ENCODE results near the gene IGF2BP2. TPM values are rescaled to one million over a fixed set of nuclear protein-coding genes. Genes with fewer than 3 reads are reported as not detected.

Gene IGF2BP2
- total RNA-seq, 1 donor from 2014 or later = 101 TPM

DNA sequence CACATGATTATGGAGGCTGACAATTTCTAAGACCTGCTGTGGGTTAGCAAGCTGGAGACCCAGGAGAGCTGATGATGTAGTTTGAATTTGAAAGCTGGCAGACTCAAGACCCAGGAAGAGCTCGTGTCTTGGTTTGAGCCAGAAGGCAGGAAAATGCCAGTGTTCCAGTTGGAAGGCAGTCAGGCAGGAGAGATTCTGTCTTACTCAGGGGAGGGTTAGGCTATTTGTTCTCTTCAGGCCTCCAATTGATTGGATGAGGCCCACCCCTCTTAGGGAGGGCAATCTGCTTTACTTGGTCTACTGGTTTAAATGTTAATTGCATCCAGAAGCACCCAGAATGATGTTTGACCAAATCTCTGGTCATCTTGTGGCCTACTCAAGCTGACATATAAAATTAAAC is 40.4 kb upstream of the IGF2BP2 start:
- H3K4me1 Mint-ChIP-seq (ENCODE audit: unreplicated experiment) = no peaks in the 10 kb centered on the region
- no peak overlapping the region for H3K27ac Mint-ChIP-seq (ENCODE audit: unreplicated experiment)
- H3K27me3 Mint-ChIP-seq (ENCODE audit: unreplicated experiment) = peaks cover 13% of the 10 kb centered on the region
- TF ChIP-seq, protein P1, sequence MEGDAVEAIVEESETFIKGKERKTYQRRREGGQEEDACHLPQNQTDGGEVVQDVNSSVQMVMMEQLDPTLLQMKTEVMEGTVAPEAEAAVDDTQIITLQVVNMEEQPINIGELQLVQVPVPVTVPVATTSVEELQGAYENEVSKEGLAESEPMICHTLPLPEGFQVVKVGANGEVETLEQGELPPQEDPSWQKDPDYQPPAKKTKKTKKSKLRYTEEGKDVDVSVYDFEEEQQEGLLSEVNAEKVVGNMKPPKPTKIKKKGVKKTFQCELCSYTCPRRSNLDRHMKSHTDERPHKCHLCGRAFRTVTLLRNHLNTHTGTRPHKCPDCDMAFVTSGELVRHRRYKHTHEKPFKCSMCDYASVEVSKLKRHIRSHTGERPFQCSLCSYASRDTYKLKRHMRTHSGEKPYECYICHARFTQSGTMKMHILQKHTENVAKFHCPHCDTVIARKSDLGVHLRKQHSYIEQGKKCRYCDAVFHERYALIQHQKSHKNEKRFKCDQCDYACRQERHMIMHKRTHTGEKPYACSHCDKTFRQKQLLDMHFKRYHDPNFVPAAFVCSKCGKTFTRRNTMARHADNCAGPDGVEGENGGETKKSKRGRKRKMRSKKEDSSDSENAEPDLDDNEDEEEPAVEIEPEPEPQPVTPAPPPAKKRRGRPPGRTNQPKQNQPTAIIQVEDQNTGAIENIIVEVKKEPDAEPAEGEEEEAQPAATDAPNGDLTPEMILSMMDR (IDR thresholded peaks at IDR 0.05) = no peak
- peaks cover 5% of the 10 kb centered on the region for H3K9me3 Mint-ChIP-seq (ENCODE audit: unreplicated experiment)
- H3K4me3 Mint-ChIP-seq (ENCODE audit: unreplicated experiment) = no peak overlapping the region
- H3K36me3 Mint-ChIP-seq (ENCODE audit: unreplicated experiment) = peaks cover 3% of the 10 kb centered on the region
- no peak for DNase-seq (ENCODE audit: extremely low spot score, unreplicated experiment)

DNA sequence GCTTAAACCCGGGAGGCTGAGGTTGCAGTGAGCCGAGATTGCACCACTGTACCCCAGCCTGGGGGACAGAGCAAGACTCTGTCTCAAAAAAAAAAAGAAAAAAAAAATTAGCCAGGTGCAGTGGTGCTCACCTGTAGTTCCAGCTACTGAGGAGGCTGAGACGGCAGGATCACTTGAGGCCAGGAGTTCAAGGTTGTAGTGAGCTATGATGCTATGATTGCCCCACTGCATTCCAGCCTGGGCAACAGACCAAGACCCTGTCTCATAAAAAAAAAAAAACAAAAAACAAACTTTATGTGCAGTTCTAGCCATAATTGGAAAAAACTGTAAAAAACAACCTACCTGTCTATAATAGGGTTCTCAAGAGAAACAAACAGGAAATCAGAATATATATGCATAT is 39.9 kb upstream of the IGF2BP2 start:
- Mint-ChIP-seq H3K4me3 (ENCODE audit: unreplicated experiment) (no peak overlapping the region), H3K27ac (ENCODE audit: unreplicated experiment) (no peak overlapping the region), H3K36me3 (ENCODE audit: unreplicated experiment) (peaks cover 3% of the 10 kb centered on the region), H3K27me3 (ENCODE audit: unreplicated experiment) (peaks cover 13% of the 10 kb centered on the region), H3K4me1 (ENCODE audit: unreplicated experiment) (no peaks in the 10 kb centered on the region), H3K9me3 (ENCODE audit: unreplicated experiment) (peaks cover 5% of the 10 kb centered on the region)
- TF ChIP-seq, protein P1 (IDR thresholded peaks at IDR 0.05) = no peak
- DNase-seq (ENCODE audit: extremely low spot score, unreplicated experiment) = no peak

DNA sequence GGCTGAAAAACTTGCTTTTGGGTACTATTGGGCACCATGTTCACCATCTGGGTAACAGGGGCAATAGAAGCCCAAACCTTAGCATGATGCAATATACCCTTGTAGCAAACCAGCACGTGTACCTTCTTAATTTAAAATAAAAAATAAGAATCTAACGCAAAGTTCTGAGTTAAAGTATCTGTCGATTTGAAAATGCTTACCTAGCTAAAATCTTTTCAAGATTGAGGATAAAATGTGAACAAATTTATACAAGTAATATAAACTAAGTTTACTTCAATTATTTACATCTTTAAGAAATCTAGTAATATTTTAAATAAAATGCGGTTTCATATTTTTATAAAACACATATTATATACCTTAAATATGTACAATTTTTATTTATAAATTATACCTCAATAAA is 38.1 kb upstream of the IGF2BP2 start:
- Mint-ChIP-seq H3K4me3 (ENCODE audit: unreplicated experiment) (no peak overlapping the region), H3K9me3 (ENCODE audit: unreplicated experiment) (no peaks in the 10 kb centered on the region), H3K27ac (ENCODE audit: unreplicated experiment) (no peak overlapping the region), H3K27me3 (ENCODE audit: unreplicated experiment) (peaks cover 4% of the 10 kb centered on the region), H3K36me3 (ENCODE audit: unreplicated experiment) (no peaks in the 10 kb centered on the region), H3K4me1 (ENCODE audit: unreplicated experiment) (no peaks in the 10 kb centered on the region)
- DNase-seq (ENCODE audit: extremely low spot score, unreplicated experiment) = no peak
- TF ChIP-seq, protein P1 (IDR thresholded peaks at IDR 0.05) = no peak

DNA sequence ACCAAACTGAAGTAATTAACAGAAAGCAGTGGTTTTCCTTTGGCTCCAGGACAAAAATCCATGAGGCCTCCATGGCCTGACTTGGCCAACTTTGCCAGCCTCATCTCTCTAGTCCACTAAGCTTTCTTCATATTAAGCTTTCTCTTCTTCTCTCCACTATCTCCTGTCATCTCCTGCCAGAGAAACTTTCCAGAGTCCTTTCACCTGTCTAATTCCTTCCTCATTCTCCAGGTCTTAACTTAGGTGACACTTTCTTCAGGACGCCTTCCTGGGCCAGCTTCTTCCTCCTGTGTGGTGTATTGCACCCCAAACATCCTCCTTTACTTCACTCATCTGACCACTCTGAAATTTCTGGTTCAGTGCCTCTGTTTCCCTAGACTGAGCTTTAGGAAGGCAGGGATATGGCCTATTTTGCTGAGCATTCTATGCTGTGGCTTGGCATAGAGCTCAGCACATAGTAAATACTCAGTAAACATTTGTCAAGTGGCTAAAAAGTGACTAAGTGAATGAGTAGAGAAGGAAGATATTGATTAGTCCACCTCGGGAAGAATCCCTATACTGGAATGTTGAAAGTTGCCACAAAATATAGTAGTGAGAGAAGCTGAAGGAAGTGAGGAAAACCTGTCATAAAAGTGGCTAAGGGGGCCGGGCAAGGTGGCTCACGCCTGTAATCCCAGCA is 34.6 kb upstream of the IGF2BP2 start:
- H3K9me3 Mint-ChIP-seq (ENCODE audit: unreplicated experiment) = peaks cover 7% of the 10 kb centered on the region
- no peak overlapping the region for H3K27ac Mint-ChIP-seq (ENCODE audit: unreplicated experiment)
- H3K27me3 Mint-ChIP-seq (ENCODE audit: unreplicated experiment) = no peaks in the 10 kb centered on the region
- DNase-seq (ENCODE audit: extremely low spot score, unreplicated experiment) = no peak
- TF ChIP-seq, protein P1 (IDR thresholded peaks at IDR 0.05) = no peak
- H3K4me1 Mint-ChIP-seq (ENCODE audit: unreplicated experiment) = no peaks in the 10 kb centered on the region
- no peak overlapping the region for H3K4me3 Mint-ChIP-seq (ENCODE audit: unreplicated experiment)
- H3K36me3 Mint-ChIP-seq (ENCODE audit: unreplicated experiment) = no peaks in the 10 kb centered on the region

DNA sequence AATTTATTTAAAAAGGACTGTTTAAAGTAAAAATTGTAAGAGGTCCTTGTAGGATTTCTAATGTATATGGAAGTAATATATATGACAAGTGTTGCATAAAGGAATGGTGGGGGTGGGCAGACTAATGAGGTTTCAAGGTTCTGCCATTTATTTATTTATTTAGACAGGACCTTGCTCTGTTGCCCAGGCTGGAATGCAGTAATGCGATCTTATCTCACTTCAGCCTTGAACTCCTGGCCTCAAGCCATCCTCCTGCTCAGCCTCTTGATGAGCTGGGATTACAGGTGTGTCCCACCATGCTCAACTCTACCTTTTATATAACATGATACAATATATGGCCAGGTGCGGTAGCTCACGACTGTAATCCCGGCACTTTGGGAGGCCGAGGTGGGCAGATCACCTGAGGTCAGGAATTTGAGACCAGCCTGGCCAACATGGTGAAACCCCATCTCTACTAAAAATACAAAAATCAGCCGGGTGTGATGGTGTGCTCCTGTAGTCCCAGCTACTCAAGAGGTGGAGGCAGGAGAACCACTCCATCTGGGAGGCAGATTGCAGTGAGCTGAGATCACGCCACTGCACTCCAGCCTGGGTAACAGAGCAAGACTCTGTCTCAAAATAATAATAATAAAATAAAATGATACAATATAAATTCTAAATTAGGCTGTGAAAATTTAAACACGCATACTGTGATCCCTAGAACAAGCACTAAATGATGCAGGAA is 33.8 kb upstream of the IGF2BP2 start:
- Mint-ChIP-seq H3K36me3 (ENCODE audit: unreplicated experiment) (no peaks in the 10 kb centered on the region), H3K4me3 (ENCODE audit: unreplicated experiment) (no peak overlapping the region), H3K27me3 (ENCODE audit: unreplicated experiment) (no peaks in the 10 kb centered on the region), H3K4me1 (ENCODE audit: unreplicated experiment) (peaks cover 3% of the 10 kb centered on the region), H3K27ac (ENCODE audit: unreplicated experiment) (no peak overlapping the region), H3K9me3 (ENCODE audit: unreplicated experiment) (peaks cover 7% of the 10 kb centered on the region)
- TF ChIP-seq, protein P1 (IDR thresholded peaks at IDR 0.05) = no peak
- DNase-seq (ENCODE audit: extremely low spot score, unreplicated experiment) = no peak

Data from osteocyte (in vitro differentiated cells).